ENCODE measurements around the gene ZYG11B. TPM values are rescaled to one million over a fixed set of nuclear protein-coding genes. Genes with fewer than 3 reads are reported as not detected.

ZYG11B gene
- total and polyA plus RNA-seq, 2 donors (not counting 1 experiment from before 2014, with no cell fraction given): 3.6 to 22.3 TPM

DNA sequence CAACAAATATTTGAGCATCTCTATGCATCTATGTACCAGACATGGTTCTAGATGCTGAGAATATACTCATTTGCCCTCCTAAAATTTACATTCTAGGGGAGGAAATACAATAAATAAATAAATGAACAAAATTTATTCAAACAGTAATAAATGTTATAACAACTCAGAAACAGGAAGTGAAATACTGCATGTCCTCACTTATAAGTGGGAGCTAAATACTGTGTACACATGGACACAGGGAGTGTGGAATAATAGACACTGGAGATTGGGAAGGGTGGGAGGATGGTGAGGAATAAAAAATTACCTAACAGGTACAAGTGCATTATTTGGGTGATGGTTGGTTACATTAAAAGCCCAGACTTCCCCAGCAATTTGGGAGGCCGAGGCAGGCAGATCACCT lies 32.4 kb upstream of the ZYG11B start:
- Histone ChIP-seq H3K36me3 (replicated peaks in 1 of 2; ENCODE audit: control extremely low read depth in 1 of 2, control insufficient read depth in 1 of 2, extremely low read depth in 1 of 2, insufficient read depth in 2 of 2, low read length in 1 of 2) (peaks cover 0 to 7% of the 10 kb centered on the region in 2 experiments), H3K79me2 (ENCODE audit: control insufficient read depth, insufficient read depth, low read length) (peaks cover 2% of the 10 kb centered on the region), H3K27me3 (replicated peaks in 1 of 4; ENCODE audit: control extremely low read depth in 1 of 4, control insufficient read depth in 3 of 4, insufficient read depth in 4 of 4, low read length in 3 of 4) (no peaks in the 10 kb centered on the region), H3K4me1 (ENCODE audit: control insufficient read depth in 2 of 2, insufficient read depth in 2 of 2, low read length in 2 of 2) (peaks cover 4 to 17% of the 10 kb centered on the region in 2 donors), H3K9ac (ENCODE audit: low read length) (no peak overlapping the region), H3K9me3 (ENCODE audit: control extremely low read depth in 1 of 3, control insufficient read depth in 2 of 3, insufficient read depth in 1 of 3, low read length in 2 of 3) (no peaks in the 10 kb centered on the region), H3K4me2 (replicated peaks; ENCODE audit: low read depth, low read length, poor library complexity, severe bottlenecking) (no peak overlapping the region), H2AFZ (ENCODE audit: insufficient read depth, low read depth, low read length, poor library complexity, severe bottlenecking) (no peak overlapping the region), H4K20me1 (ENCODE audit: control insufficient read depth, insufficient read depth, low read length, poor library complexity, severe bottlenecking) (no peaks in the 10 kb centered on the region), H3K27ac (ENCODE audit: low read length in 2 of 2) (no peak overlapping the region), H3K4me3 (ENCODE audit: control extremely low read depth in 1 of 5, extremely low read depth in 1 of 5, insufficient read depth in 1 of 5, low read depth in 2 of 5, low read length in 4 of 5) (no peak overlapping the region)
- no peak overlapping the region for H3K4me3 Mint-ChIP-seq
- ChIA-PET CTCF (interaction anchor here (0.6 to 1.0 kb wide), 2 partner anchors 144 to 797 kb away, joined by 3 read pairs; no protein-coding TSS in a partner anchor), POLR2A (no interaction called here)
- WGBS (ENCODE audit: insufficient coverage): 100% methylated on average over 1 of the region's 1 CpG
- TF ChIP-seq, protein P1, sequence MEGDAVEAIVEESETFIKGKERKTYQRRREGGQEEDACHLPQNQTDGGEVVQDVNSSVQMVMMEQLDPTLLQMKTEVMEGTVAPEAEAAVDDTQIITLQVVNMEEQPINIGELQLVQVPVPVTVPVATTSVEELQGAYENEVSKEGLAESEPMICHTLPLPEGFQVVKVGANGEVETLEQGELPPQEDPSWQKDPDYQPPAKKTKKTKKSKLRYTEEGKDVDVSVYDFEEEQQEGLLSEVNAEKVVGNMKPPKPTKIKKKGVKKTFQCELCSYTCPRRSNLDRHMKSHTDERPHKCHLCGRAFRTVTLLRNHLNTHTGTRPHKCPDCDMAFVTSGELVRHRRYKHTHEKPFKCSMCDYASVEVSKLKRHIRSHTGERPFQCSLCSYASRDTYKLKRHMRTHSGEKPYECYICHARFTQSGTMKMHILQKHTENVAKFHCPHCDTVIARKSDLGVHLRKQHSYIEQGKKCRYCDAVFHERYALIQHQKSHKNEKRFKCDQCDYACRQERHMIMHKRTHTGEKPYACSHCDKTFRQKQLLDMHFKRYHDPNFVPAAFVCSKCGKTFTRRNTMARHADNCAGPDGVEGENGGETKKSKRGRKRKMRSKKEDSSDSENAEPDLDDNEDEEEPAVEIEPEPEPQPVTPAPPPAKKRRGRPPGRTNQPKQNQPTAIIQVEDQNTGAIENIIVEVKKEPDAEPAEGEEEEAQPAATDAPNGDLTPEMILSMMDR (IDR thresholded peaks at IDR 0.05): no peak
- TF ChIP-seq EZH2 (IDR thresholded peaks at IDR 0.05; ENCODE audit: borderline replicate concordance, insufficient read depth, low read depth, low read length, poor library complexity, severe bottlenecking): no peak
- intact Hi-C loops (cut with micrococcal nuclease): no loop called here
- ATAC-seq (ENCODE audit: low read depth) (no peak), DNase-seq (no peak)
- H3K27me3 Mint-ChIP-seq: no peaks in the 10 kb centered on the region
- no peak overlapping the region for H3K27ac Mint-ChIP-seq
- H3K9me3 Mint-ChIP-seq (ENCODE audit: insufficient read depth): no peaks in the 10 kb centered on the region
- peaks cover 24% of the 10 kb centered on the region for H3K4me1 Mint-ChIP-seq

DNA sequence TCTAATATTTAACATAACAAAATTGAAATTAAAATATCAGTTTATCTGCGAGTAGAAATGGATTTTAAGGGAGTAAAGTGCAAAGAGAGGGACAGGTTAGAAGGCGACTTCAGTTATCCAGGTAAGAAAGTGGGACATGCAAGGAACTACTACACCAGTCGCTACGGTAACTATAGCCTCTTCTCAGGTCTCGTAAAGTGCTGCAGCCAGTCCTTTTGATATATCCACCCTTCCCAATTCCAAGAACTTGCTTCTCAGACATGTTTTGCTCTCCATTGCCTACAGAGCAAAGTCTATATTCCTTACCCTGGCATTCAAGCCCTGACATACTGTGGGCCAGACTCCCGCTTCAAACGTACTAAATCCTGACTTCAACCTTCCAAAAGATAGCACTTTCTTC lies 30.6 kb upstream of the ZYG11B start:
- TF ChIP-seq, protein P1 (IDR thresholded peaks at IDR 0.05): no peak
- no peak for TF ChIP-seq EZH2 (IDR thresholded peaks at IDR 0.05; ENCODE audit: borderline replicate concordance, insufficient read depth, low read depth, low read length, poor library complexity, severe bottlenecking)
- H3K4me3 ChIP-seq (ENCODE audit: control extremely low read depth in 1 of 5, extremely low read depth in 1 of 5, insufficient read depth in 1 of 5, low read depth in 2 of 5, low read length in 4 of 5): no peak overlapping the region
- H3K4me3 Mint-ChIP-seq: peak overlapping the region; percentile 40
- peaks cover 2% of the 10 kb centered on the region for H3K79me2 ChIP-seq (ENCODE audit: control insufficient read depth, insufficient read depth, low read length)
- ChIA-PET CTCF (no interaction called here), POLR2A (interaction anchor here (0.6 kb wide), 1 partner anchor 21 kb away, joined by 3 read pairs; no protein-coding TSS in a partner anchor)
- H4K20me1 ChIP-seq (ENCODE audit: control insufficient read depth, insufficient read depth, low read length, poor library complexity, severe bottlenecking): no peaks in the 10 kb centered on the region
- H3K27ac ChIP-seq (ENCODE audit: low read length in 2 of 2): no peak overlapping the region
- H3K27me3 Mint-ChIP-seq: no peaks in the 10 kb centered on the region
- peaks cover 0 to 7% of the 10 kb centered on the region in 2 experiments for H3K36me3 ChIP-seq (replicated peaks in 1 of 2; ENCODE audit: control extremely low read depth in 1 of 2, control insufficient read depth in 1 of 2, extremely low read depth in 1 of 2, insufficient read depth in 2 of 2, low read length in 1 of 2)
- H3K9me3 Mint-ChIP-seq (ENCODE audit: insufficient read depth): no peaks in the 10 kb centered on the region
- peaks cover 24% of the 10 kb centered on the region for H3K4me1 Mint-ChIP-seq
- no peak for ATAC-seq (ENCODE audit: low read depth)
- no peak for DNase-seq
- no peak overlapping the region for H3K4me2 ChIP-seq (replicated peaks; ENCODE audit: low read depth, low read length, poor library complexity, severe bottlenecking)
- 100% methylated on average over 5 of the region's 7 CpGs for WGBS (ENCODE audit: insufficient coverage)
- H3K4me1 ChIP-seq (ENCODE audit: control insufficient read depth in 2 of 2, insufficient read depth in 2 of 2, low read length in 2 of 2): peaks cover 4 to 17% of the 10 kb centered on the region in 2 donors
- no peaks in the 10 kb centered on the region for H3K9me3 ChIP-seq (ENCODE audit: control extremely low read depth in 1 of 3, control insufficient read depth in 2 of 3, insufficient read depth in 1 of 3, low read length in 2 of 3)
- H2AFZ ChIP-seq (ENCODE audit: insufficient read depth, low read depth, low read length, poor library complexity, severe bottlenecking): no peak overlapping the region
- H3K27ac Mint-ChIP-seq: peak overlapping the region; percentile 44
- no peaks in the 10 kb centered on the region for H3K27me3 ChIP-seq (replicated peaks in 1 of 4; ENCODE audit: control extremely low read depth in 1 of 4, control insufficient read depth in 3 of 4, insufficient read depth in 4 of 4, low read length in 3 of 4)
- H3K9ac ChIP-seq (ENCODE audit: low read length): no peak overlapping the region
- intact Hi-C loops (cut with micrococcal nuclease): no loop called here
